Ishikawa (cell line): ENCODE data around the gene STK32C.

Experiments
- CEBPB ChIP-seq: IDR thresholded peaks from 2 replicates; pipeline ENCODE4 v1.6.1; 2012
- CREB1 ChIP-seq: IDR thresholded peaks from 2 replicates; pipeline ENCODE4 v1.6.1; 2012; ENCODE audit warnings: low read depth
- EGR1 ChIP-seq: IDR thresholded peaks from 2 replicates; pipeline ENCODE4 v1.6.1; 2012
- EP300 ChIP-seq: IDR thresholded peaks from 2 replicates; pipeline ENCODE4 v1.6.1; 2012; ENCODE audit warnings: borderline replicate concordance
- FOXM1 ChIP-seq: IDR thresholded peaks from 2 replicates; pipeline ENCODE4 v1.6.1; 2012; ENCODE audit warnings: low read depth, borderline replicate concordance
- MAX ChIP-seq: IDR thresholded peaks from 2 replicates; pipeline ENCODE4 v1.6.1; 2012
- NFIC ChIP-seq: IDR thresholded peaks from 2 replicates; pipeline ENCODE4 v1.6.1; 2012
- RAD21 ChIP-seq: IDR thresholded peaks from 2 replicates; pipeline ENCODE4 v1.6.1; 2012; ENCODE audit warnings: low read depth
- REST ChIP-seq: IDR thresholded peaks from 2 replicates; pipeline ENCODE4 v1.6.1; 2012; ENCODE audit warnings: low read depth, mild to moderate bottlenecking
- TAF1 ChIP-seq: IDR thresholded peaks from 2 replicates; pipeline ENCODE4 v1.6.1; 2012; ENCODE audit warnings: low read depth, mild to moderate bottlenecking
- TCF12 ChIP-seq: IDR thresholded peaks from 2 replicates; pipeline ENCODE4 v1.6.1; 2012; ENCODE audit warnings: low read depth
- TEAD4 ChIP-seq: IDR thresholded peaks from 2 replicates; pipeline ENCODE4 v1.6.1; 2012
- USF1 ChIP-seq: IDR thresholded peaks from 2 replicates; pipeline ENCODE4 v1.6.1; 2012
- YY1 ChIP-seq: IDR thresholded peaks from 2 replicates; pipeline ENCODE4 v1.6.1; 2012; ENCODE audit warnings: low read depth
- ZBTB7A ChIP-seq: IDR thresholded peaks from 2 replicates; pipeline ENCODE4 v1.6.1; 2012; ENCODE audit warnings: low read depth

Gene STK32C

GRCh38 chr10:132175907-132176581 is 131.7 kb downstream of the STK32C start:
- TF ChIP-seq TCF12 (no peak), REST (no peak), YY1 (no peak), TEAD4 (no peak), CREB1 (no peak), TAF1 (no peak), EGR1 (no peak), NFIC (no peak), CEBPB (no peak), RAD21 (no peak), USF1 (no peak), FOXM1 (no peak)

GRCh38 chr10:132175408-132175807 is 132.3 kb downstream of the STK32C start:
- TF ChIP-seq FOXM1, result no peak
- TF ChIP-seq ZBTB7A, result no peak
- no peak for TF ChIP-seq RAD21
- no peak for TF ChIP-seq TEAD4
- no peak for TF ChIP-seq TCF12
- TF ChIP-seq USF1, result no peak
- no peak for TF ChIP-seq MAX

- TF ChIP-seq NFIC, result no peak
- TF ChIP-seq EP300, result no peak
- TF ChIP-seq CREB1, result no peak
- TF ChIP-seq RAD21, result no peak
- TF ChIP-seq TEAD4, result no peak
- no peak for TF ChIP-seq EGR1
- TF ChIP-seq REST, result no peak
- TF ChIP-seq FOXM1, result no peak
- TF ChIP-seq YY1, result no peak
- no peak for TF ChIP-seq TCF12
- TF ChIP-seq CEBPB, result no peak
- no peak for TF ChIP-seq USF1
- TF ChIP-seq MAX, result no peak
Observed at GRCh38 chr10:132174237-132174636, 133.5 kb downstream of the STK32C start.

- TF ChIP-seq ZBTB7A (no peak), NFIC (no peak), TCF12 (no peak), MAX (no peak), TAF1 (no peak), CEBPB (no peak), YY1 (no peak), USF1 (no peak), EP300 (no peak)
Observed at GRCh38 chr10:132173185-132173584, 134.6 kb downstream of the STK32C start.
